ENCODE data around the gene GPR55.

Gene GPR55

GRCh38 chr2:230866756-230867523, 58.1 kb downstream of the GPR55 start (continued):
- TF ChIP-seq ZNF514 (tag by site-specific recombination; IDR thresholded peaks at IDR 0.05), result no peak
- TF ChIP-seq ZBTB20 (tag by site-specific recombination; IDR thresholded peaks at IDR 0.05), result no peak
- no peak for TF ChIP-seq KLF8 (tag by site-specific recombination; IDR thresholded peaks at IDR 0.05)
- TF ChIP-seq ZFP37 (tag by site-specific recombination; IDR thresholded peaks at IDR 0.05), result no peak
- TF ChIP-seq PBX3 (CRISPR knock-in tag; IDR thresholded peaks at IDR 0.05), result no peak
- TF ChIP-seq ZNF645 (tag by site-specific recombination; IDR thresholded peaks at IDR 0.05), result no peak
- TF ChIP-seq ZBTB8A (tag by site-specific recombination; IDR thresholded peaks at IDR 0.05), result peak; percentile 33; the same call in 1 of the 2 replicates
- no peak for TF ChIP-seq ZNF654 (tag by site-specific recombination; IDR thresholded peaks at IDR 0.05; ENCODE audit: low read depth)
- peak; percentile 80 for TF ChIP-seq ZIC2 (tag by site-specific recombination; IDR thresholded peaks at IDR 0.05)
- TF ChIP-seq ZNF18 (tag by site-specific recombination; IDR thresholded peaks at IDR 0.05), result no peak
- no peak for TF ChIP-seq ZSCAN5A (tag by site-specific recombination; IDR thresholded peaks at IDR 0.05)
- TF ChIP-seq ZNF830 (tag by site-specific recombination; IDR thresholded peaks at IDR 0.05; ENCODE audit: low read depth), result no peak
- peak; percentile 72 for TF ChIP-seq PRDM10 (tag by site-specific recombination; IDR thresholded peaks at IDR 0.05)
- TF ChIP-seq ZFP3 (tag by site-specific recombination; IDR thresholded peaks at IDR 0.05; ENCODE audit: low read depth), result no peak
- no peak for TF ChIP-seq ZNF175 (tag by site-specific recombination; IDR thresholded peaks at IDR 0.05)
- no peak for TF ChIP-seq GLI2 (tag by site-specific recombination; IDR thresholded peaks at IDR 0.05; ENCODE audit: borderline replicate concordance, low read depth)
- no peak for TF ChIP-seq MEIS1 (CRISPR knock-in tag; IDR thresholded peaks at IDR 0.05; ENCODE audit: borderline replicate concordance)
- no peak for TF ChIP-seq ZBTB7A (tag by site-specific recombination; IDR thresholded peaks at IDR 0.05; ENCODE audit: low read depth)
- no peak for TF ChIP-seq ZNF626 (tag by site-specific recombination; IDR thresholded peaks at IDR 0.05)
- 0 out of 2 replicates have a peak, but pooled peaks have one; percentile 23 for TF ChIP-seq SP7 (tag by site-specific recombination; IDR thresholded peaks at IDR 0.05)
- no peak for TF ChIP-seq ZNF600 (tag by site-specific recombination; IDR thresholded peaks at IDR 0.05)
- TF ChIP-seq ZNF555 (tag by site-specific recombination; conservative IDR thresholded peaks at IDR 0.05), result no peak
- no peak for TF ChIP-seq BCL6B (tag by site-specific recombination; IDR thresholded peaks at IDR 0.05)
- TF ChIP-seq ZSCAN23 (tag by site-specific recombination; IDR thresholded peaks at IDR 0.05), result no peak
- no peak for TF ChIP-seq ZNF248 (tag by site-specific recombination; IDR thresholded peaks at IDR 0.05)
- no peak for TF ChIP-seq ZNF529 (tag by site-specific recombination; IDR thresholded peaks at IDR 0.05; ENCODE audit: insufficient replicate concordance)
- TF ChIP-seq ZNF211 (tag by site-specific recombination; IDR thresholded peaks at IDR 0.05; ENCODE audit: low read depth), result no peak
- TF ChIP-seq ZNF174 (tag by site-specific recombination; IDR thresholded peaks at IDR 0.05), result no peak
- no peak for TF ChIP-seq RBAK (tag by site-specific recombination; IDR thresholded peaks at IDR 0.05)
- no peak for TF ChIP-seq ZNF354C (tag by site-specific recombination; IDR thresholded peaks at IDR 0.05; ENCODE audit: borderline replicate concordance, low read depth)
- TF ChIP-seq ZNF785 (tag by site-specific recombination; IDR thresholded peaks at IDR 0.05), result no peak
